ENCODE measurements around the gene PTPRM. TPM values are rescaled to one million over a fixed set of nuclear protein-coding genes. Genes with fewer than 3 reads are reported as not detected.

PTPRM gene
- polyA plus RNA-seq (42.3 to 90.7 TPM (median 54.5 TPM) in 3 replicates), polyA minus RNA-seq (21.8 to 86.0 TPM (median 76.7 TPM) in 3 replicates)
- 29.5 TPM for polyA plus RNA-seq (2011; ENCODE audit: low read depth)
- 23.8 and 32.1 TPM in 2 replicates for polyA plus RNA-seq (2011; cell fraction: cytosol; rRNA removed)
- polyA plus RNA-seq (2011; cell fraction: nucleus; rRNA removed): 287 and 313 TPM in 2 replicates
- polyA plus RNA-seq (2012; ENCODE audit: low replicate concordance): 16.3 and 29.1 TPM in 2 replicates
- polyA minus RNA-seq (2011; cell fraction: cytosol; rRNA and poly(A)+ RNA removed): 22.8 TPM
- polyA minus RNA-seq (2011; cell fraction: nucleus; rRNA and poly(A)+ RNA removed): 113 and 244 TPM in 2 replicates

GRCh38 chr18:7566567-7567473 is at the start of gene PTPRM:
Gene PTPRM (plus strand): TSS chr18:7567316. CDS start chr18:7567819, 503 bp downstream.
- Histone ChIP-seq H3K9me1 (ENCODE audit: control insufficient read depth, extremely low read depth, insufficient read depth, low read length) (no peaks in the 10 kb centered on the region), H3K4me2 (ENCODE audit: control insufficient read depth, extremely low read depth, insufficient read depth, low read depth, low read length) (peak within 1 kb of the TSS; percentile 85), H4K20me1 (ENCODE audit: control insufficient read depth, extremely low read depth, insufficient read depth, low read length) (no peaks in the 10 kb centered on the region), H3K4me1 (ENCODE audit: control insufficient read depth, extremely low read depth, insufficient read depth, low read length) (peaks cover 10% of the 10 kb centered on the region), H3K27me3 (ENCODE audit: control insufficient read depth, extremely low read depth, insufficient read depth, low read length) (no peaks in the 10 kb centered on the region), H3K36me3 (ENCODE audit: control insufficient read depth in 2 of 2, extremely low read depth in 1 of 2, insufficient read depth in 2 of 2, low read length in 2 of 2) (no peaks in the 10 kb centered on the region), H3K9ac (ENCODE audit: control insufficient read depth, extremely low read depth, insufficient read depth, low read length) (peak within 1 kb of the TSS; percentile 77), H3K27ac (ENCODE audit: control insufficient read depth, insufficient read depth, low read length) (peak within 1 kb of the TSS; percentile 43), H3K9me3 (ENCODE audit: control insufficient read depth, low read depth, low read length) (no peaks in the 10 kb centered on the region), H3K4me3 (ENCODE audit: control insufficient read depth in 2 of 3, extremely low read depth in 1 of 3, insufficient read depth in 2 of 3, low read depth in 1 of 3, low read length in 3 of 3) (peak within 1 kb of the TSS; percentile 68 to 92 (median 84)), H3K79me2 (ENCODE audit: control insufficient read depth, insufficient read depth, low read length) (peaks cover 21% of the 10 kb centered on the region), H2AFZ (ENCODE audit: control insufficient read depth, low read length) (peak within 1 kb of the TSS; percentile 88)
- dilution Hi-C loops (cut with MboI; ENCODE audit: extremely low pct_ligation_motif_present, low sequenced_read_pairs): no loop called here
- DNase-seq (ENCODE audit: low read depth, low spot score) (no peak), FAIRE-seq (no peak)
- TF ChIP-seq EZH2 (IDR thresholded peaks at IDR 0.05; ENCODE audit: low read length): no peak
- TF ChIP-seq CTCF (optimal IDR thresholded peaks at IDR 0.05 in 1 of 3, IDR thresholded peaks at IDR 0.05 in 1 of 3, conservative IDR thresholded peaks at IDR 0.05 in 1 of 3; ENCODE audit: extremely low read depth in 1 of 3, insufficient read depth in 2 of 3, low read length in 3 of 3): peak in 1 of 3 experiments; percentile 56

DNA sequence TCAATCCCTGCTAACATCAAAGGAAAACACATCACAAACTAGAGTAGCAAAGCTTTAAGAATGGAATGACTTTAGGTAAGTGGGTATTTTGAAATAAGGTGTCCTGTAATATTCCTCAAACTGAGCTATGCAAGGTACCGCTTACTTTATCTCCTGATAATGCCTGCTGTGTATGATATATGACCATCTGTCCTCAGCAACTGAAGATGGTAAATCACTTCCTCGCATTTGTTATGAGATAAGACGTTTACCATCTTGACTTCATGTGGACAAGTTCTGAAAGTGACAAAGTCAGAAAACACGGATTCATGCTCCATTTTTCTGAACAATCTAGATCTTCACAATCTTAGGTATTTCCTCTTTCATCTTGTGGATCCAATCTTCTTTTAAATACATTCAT is 49.3 kb upstream of the PTPRM start:
- Histone ChIP-seq H3K4me1 (ENCODE audit: control insufficient read depth, extremely low read depth, insufficient read depth, low read length) (peaks cover 14% of the 10 kb centered on the region), H3K9ac (ENCODE audit: control insufficient read depth, extremely low read depth, insufficient read depth, low read length) (no peak overlapping the region), H3K9me3 (ENCODE audit: control insufficient read depth, low read depth, low read length) (no peaks in the 10 kb centered on the region), H3K4me2 (ENCODE audit: control insufficient read depth, extremely low read depth, insufficient read depth, low read depth, low read length) (no peak overlapping the region), H4K20me1 (ENCODE audit: control insufficient read depth, extremely low read depth, insufficient read depth, low read length) (no peaks in the 10 kb centered on the region), H2AFZ (ENCODE audit: control insufficient read depth, low read length) (no peak overlapping the region), H3K27ac (ENCODE audit: control insufficient read depth, insufficient read depth, low read length) (no peak overlapping the region), H3K9me1 (ENCODE audit: control insufficient read depth, extremely low read depth, insufficient read depth, low read length) (no peaks in the 10 kb centered on the region), H3K27me3 (ENCODE audit: control insufficient read depth, extremely low read depth, insufficient read depth, low read length) (no peaks in the 10 kb centered on the region), H3K79me2 (ENCODE audit: control insufficient read depth, insufficient read depth, low read length) (no peaks in the 10 kb centered on the region), H3K4me3 (ENCODE audit: control insufficient read depth in 2 of 3, extremely low read depth in 1 of 3, insufficient read depth in 2 of 3, low read depth in 1 of 3, low read length in 3 of 3) (no peak overlapping the region), H3K36me3 (ENCODE audit: control insufficient read depth in 2 of 2, extremely low read depth in 1 of 2, insufficient read depth in 2 of 2, low read length in 2 of 2) (no peaks in the 10 kb centered on the region)
- dilution Hi-C loops (cut with MboI; ENCODE audit: extremely low pct_ligation_motif_present, low sequenced_read_pairs): no loop called here
- no peak for FAIRE-seq
- no peak for TF ChIP-seq EZH2 (IDR thresholded peaks at IDR 0.05; ENCODE audit: low read length)
- TF ChIP-seq CTCF (optimal IDR thresholded peaks at IDR 0.05 in 1 of 3, IDR thresholded peaks at IDR 0.05 in 1 of 3, conservative IDR thresholded peaks at IDR 0.05 in 1 of 3; ENCODE audit: extremely low read depth in 1 of 3, insufficient read depth in 2 of 3, low read length in 3 of 3): no peak
- DNase-seq (ENCODE audit: low read depth, low spot score): no peak
